ENCODE data around the gene NPAS2.

The NPAS2 gene

DNA sequence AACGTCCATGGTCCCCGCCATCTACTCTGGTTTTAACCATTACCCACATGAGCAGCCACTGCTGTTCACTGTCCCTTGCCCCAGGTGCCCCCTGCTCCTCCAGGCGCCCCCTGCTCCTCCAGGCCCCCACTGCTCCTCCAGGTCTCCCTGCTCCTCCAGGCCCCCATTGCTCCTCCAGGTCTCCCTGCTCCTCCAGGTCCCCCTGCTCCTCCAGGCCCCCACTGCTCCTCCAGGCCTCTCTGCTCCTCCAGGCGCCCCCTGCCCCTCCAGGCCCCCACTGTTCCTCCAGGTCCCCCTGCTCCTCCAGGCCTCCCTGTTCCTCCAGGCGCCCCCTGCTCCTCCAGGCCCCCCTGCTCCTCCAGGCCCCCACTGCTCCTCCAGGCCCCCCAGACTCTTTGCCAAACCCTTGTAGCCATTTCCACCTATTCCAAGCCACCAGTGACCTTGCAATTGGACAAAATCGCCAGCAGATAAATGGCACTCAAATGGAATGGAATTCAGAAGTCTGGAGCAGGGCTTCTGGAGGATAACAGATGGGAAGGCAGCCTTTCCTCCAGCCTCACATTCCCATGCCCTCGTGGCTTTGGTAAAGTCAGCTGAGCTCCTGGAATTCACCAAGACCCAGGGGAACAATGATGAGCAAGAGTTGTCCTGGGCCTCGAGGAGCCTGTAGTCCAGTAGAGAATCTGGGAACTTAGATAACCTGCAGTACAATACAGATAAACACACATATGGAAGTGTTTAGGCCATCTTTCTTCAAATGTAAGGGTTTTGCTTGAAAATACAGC lies 168.9 kb downstream of the NPAS2 start:
- DNase-seq (ENCODE audit: low read depth in 2 of 2): no peak

DNA sequence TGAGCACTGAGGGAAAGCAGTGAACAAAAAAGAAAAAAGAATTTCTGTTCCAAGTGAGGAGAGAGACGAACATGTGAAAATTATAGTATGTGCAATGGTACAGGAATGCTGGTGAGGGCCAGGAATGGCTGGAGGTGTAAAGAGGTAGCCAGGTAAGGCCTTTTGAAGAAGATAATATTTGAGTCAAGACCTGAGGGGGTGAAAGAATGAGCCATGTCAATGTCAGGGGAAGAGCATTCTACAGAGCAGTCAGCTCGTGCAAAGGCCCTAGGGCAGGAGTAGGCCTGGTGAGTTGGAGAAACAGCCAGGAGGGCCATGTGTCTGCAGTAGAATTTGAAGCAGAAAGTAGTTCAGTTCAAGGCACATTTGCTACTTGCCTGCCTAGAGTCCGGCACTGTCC lies 169.7 kb downstream of the NPAS2 start:
- no peak for DNase-seq (ENCODE audit: low read depth in 2 of 2)

DNA sequence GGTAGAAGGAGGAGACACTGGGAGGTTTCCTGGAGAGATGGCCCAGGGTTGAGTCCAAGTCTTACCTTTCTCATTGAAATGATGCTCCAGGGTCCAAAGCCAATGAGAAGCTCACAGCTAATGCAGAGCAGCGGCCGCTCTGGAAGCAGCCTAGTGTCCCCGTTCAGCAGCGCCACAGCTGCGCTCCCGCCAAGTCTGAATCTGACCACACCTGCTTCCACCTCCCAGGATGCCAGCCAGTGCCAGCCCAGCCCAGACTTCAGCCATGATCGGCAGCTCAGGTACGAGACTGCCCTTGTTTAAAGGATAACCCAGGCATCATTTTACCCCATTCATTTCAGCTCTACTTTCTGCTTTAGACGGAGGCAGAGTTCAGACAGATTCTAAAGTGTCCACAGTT lies 170.2 kb downstream of the NPAS2 start:
- no peak for DNase-seq (ENCODE audit: low read depth in 2 of 2)

DNA sequence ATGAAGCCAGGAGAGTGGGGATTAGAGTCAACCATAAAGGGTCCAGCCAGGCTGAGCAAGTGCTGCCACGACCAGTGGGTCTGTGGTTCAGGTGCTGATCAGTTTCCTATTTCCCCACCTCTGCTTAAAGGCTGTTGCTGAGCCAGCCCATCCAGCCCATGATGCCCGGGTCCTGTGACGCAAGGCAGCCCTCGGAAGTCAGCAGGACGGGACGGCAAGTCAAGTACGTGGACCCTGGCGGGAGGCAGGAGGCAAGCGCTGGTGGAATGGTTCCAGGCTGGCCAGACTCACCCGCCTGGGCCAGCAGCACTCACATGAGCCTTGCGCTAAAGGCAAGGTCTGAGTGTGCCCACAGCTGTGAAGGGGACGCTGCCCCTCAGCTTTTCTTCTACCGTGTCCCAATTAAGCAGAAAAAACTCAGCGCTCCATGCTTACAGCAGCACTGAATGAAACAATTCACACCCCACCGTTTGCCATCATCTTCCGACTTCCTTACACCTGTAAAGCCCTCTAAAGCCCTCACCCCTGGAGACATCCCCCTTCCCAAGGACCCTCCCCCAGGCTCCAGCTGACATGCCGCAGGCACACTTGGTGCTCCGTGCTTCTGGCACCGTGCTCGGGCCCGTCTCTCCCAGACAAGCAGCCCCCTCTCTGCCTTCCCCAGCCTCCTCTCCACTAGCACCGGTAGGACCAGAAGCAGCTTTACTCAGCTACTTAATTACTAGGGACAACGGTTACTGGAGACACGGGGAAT lies 170.9 kb downstream of the NPAS2 start:
- DNase-seq (ENCODE audit: low read depth in 2 of 2): no peak

DNA sequence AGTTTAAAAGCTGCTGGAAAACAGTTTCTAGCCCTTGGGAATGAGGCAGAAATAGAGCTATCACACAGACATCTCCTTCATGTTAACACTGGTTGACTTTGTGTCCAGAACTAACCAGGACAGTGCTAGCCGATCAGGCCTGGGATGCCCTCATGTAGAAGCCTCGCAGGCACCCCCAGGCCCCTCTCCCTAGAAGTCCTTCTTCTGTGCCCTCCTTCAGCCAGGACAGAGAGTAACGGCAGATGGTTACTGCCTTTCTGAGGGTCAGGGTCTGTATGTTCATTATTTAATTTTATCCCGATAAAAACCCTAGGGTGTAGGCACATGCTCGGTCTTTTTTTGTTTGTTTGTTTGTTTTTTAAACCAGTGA lies 171.4 kb downstream of the NPAS2 start:
- no peak for DNase-seq (ENCODE audit: low read depth in 2 of 2)

DNA sequence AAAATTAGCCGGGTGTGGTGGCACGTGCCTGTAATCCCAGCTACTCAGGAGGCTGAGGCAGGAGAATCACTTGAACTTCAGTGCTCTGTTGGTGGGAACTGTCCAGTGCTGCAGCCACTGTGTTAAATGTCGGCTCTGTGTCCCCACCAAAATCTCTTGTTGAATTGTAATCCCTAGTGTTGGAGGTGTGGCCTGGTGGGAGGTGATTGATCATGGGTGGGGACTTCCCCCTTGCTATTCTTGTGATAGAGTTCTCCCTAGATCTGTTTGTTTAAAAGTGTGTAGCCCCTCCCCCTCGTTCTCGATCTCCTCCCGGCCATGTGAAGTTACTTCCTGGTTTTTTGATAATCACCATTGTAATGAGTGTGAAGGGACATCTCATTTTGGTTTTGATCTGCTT lies 172.3 kb downstream of the NPAS2 start:
- no peak for DNase-seq (ENCODE audit: low read depth in 2 of 2)

DNA sequence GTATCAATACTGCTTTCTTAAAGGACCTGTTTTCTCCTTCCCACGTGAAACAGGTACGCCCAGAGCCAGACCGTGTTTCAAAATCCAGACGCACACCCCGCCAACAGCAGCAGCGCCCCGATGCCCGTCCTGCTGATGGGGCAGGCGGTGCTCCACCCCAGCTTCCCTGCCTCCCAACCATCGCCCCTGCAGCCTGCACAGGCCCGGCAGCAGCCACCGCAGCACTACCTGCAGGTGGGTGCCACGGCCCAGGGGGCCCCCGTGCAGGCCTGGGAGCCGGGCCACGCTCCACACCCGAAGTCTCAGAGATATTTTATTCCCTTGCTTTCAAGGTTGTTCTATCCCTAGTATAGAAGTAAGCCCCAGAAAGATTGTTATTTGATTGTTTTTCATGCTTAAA lies 173.4 kb downstream of the NPAS2 start:
- no peak for DNase-seq (ENCODE audit: low read depth in 2 of 2)

DNA sequence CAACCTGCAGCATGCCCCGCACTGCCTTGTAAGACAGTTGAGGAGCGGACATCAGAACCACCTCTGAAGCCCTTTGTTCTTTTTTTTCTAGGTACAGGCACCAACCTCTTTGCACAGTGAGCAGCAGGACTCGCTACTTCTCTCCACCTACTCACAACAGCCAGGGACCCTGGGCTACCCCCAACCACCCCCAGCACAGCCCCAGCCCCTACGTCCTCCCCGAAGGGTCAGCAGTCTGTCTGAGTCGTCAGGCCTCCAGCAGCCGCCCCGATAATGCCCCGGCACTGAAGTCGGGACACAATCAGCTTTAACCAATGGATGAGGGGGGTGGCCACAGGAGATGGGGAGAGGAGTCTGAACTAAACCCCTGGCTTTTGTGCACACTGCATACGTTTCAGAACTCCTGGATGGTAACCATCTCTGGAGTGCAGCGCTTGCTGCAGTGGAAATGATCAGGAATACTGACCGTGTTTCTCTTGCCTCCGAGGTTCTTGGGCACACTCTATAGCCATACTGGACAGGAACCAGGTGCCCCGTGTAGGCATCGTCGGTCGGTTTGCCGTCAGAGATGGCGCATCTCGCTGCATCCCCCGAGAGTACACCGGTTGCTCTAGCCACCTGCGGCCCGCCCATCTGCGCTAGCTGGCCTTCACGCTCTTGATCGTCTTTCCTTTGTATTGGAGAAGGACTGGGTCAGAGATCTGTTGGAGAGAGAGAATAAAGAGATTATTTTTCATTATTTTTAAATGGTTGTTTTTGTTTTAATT lies 175.6 kb downstream of the NPAS2 start:
- DNase-seq (ENCODE audit: low read depth in 2 of 2): no peak

DNA sequence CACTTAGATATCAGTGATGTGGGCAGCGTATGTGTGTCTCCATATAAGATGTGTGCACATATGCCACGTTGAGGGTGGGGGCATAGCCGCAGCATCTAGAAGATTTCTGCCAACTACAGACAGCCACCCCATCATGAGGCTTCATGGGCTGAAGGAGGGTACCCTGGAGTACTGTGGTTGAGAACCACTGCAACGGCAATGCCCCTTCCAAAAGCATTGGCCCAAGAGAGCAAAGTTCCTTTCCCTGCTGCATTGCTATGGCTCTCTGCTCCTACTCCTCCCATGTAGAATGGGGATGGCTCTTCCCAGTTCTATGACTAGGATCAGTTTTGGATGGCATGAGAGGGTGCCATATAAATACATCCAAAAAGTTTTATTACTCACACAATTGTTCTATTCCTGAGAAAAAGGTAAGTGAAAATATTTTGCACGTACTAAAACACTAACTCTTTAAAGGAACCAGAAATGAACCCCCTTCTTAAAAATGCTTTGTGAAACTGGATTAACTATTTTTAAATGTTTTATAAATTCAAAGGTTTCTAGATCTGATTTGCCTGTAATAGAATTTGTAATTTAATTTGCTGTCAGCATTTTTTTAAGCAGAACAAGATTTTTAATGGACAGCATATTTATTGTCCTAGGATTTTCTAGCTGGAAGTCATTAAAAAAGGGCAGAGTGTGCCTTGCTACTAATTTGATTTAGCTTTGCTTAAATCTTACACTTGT lies 177.7 kb downstream of the NPAS2 start:
- no peak for DNase-seq (ENCODE audit: low read depth in 2 of 2)

DNA sequence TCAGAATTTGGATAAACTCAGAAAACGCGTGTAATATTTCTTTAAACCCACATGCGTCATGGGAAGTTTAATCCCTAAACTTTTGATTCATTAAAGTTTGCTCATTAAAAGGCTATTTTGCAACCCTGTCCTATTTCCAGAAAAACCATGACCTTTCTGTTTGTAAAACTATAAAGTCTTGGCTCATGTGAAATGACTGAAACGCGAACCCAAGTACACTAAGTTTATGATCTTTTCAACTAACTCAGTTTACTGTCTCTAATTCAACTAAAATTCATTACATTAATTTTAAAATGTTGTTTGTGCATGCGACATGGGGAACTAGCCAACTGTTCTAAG lies 178.3 kb downstream of the NPAS2 start:
- DNase-seq (ENCODE audit: low read depth in 2 of 2): no peak

DNA sequence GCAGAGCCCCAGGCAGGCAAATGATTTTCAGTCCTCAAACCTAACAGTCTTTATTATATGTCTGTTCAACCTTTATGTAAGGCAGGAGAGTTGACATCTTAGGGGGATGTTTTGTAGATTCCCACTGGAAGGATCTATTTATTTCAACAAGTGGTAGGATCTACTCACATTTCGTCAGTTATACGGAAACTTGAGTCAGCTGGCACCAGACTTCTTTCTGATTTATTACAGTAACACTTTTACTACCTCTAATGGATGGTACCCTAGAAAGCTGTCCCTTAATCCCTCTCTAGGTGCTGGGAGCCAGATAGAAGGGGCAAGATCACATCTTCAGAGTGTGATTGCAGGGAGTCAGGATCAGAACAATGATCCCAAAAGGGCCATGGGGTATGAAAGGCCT lies 180.1 kb downstream of the NPAS2 start:
- DNase-seq (ENCODE audit: low read depth in 2 of 2): no peak

DNA sequence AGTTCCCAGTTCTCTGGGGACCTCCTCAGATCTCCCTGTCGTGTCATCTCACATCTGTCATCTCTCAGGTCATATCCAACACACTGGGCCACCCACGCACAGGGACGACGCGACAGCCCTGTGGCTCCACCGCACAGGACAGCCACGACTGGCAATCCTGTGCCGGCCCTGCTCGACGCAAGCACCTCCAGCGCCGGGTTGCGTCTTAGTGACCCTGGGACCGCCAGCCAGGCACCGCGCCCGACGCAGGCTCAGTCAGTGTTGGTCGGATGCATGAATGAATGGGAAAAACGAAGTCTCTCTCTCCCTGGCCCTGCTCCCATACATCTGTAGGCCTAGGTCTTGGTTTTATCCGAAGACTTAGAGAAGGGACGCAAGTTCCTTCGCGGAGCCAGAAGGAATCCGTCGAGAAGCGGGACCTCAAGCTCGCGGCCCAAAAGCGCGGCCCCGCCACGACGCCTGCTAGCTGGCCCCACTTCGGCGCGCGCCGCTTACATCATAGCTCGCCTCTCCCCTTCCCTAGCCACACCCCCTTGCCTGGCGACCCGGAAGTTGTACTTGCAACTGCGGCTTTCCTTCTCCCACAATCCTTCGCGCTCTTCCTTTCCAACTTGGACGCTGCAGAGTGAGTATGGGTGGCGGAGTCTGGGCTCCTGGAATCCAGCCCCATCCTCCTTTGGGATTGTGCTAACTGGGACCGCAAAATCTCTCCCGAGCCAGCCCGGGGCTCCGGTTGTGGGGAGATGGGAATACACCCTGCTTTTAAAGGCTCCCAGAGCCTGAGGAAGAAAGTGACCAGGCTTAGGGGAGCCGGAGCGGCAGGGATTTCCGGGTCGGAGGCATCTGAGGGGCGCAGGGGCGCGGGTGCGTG lies 182.0 kb downstream of the NPAS2 start, which contains the start of gene RPL31:
RPL31 (plus strand) TSS at position 599 of the 871 bp plus-strand sequence. CDS start 413 bp downstream, outside the sequence.
- peak; percentile 92 to 96 for DNase-seq (ENCODE audit: low read depth in 2 of 2)

DNA sequence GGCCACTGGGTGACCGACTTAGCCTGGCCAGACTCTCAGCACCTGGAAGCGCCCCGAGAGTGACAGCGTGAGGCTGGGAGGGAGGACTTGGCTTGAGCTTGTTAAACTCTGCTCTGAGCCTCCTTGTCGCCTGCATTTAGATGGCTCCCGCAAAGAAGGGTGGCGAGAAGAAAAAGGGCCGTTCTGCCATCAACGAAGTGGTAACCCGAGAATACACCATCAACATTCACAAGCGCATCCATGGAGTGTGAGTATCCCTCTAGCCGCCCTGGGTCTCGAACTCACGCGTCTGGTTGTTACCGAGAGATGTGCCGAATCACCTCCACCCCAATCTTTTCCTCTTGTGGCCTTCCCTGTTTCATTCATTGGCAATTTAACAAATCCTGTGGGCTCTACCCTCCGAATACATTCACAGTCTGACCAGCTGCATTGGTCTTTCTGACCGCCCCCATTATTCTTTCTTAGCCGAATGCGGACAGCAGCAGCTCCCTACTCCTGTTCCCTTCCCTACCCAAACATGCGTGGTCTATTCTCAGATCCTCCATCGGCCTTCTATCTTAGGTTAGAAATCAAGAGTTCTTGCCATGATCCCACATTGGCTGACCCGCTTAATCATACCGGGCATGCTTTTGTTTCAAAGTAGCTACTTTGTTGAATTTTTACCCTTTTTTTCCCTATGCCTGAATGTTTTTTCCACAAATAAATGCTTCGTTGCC lies 182.8 kb downstream of the NPAS2 start:
- no peak for DNase-seq (ENCODE audit: low read depth in 2 of 2)

DNA sequence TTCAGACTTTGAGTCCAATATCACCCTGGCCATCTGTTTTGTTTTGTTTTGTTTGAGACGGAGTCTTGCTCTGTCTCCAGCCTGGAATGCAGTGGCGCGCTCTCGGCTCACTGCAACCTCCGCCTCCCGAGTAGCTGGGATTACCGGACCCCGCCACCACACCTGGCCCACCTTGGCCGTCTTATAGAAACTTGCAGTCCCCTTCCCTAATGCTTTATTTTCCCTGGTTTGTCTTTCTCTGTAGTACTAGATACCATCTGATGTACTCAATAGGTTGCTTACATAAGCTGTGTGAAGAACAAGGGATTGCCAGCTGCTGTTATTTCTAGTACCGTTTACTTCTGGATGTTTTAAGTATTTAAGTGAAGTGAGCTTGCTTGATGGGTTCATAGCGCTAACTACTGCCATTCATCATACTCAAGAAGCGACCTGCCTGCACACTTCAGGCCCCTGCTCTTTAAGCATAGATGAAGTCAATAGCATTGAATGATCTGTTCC lies 183.4 kb downstream of the NPAS2 start:
- no peak for DNase-seq (ENCODE audit: low read depth in 2 of 2)

DNA sequence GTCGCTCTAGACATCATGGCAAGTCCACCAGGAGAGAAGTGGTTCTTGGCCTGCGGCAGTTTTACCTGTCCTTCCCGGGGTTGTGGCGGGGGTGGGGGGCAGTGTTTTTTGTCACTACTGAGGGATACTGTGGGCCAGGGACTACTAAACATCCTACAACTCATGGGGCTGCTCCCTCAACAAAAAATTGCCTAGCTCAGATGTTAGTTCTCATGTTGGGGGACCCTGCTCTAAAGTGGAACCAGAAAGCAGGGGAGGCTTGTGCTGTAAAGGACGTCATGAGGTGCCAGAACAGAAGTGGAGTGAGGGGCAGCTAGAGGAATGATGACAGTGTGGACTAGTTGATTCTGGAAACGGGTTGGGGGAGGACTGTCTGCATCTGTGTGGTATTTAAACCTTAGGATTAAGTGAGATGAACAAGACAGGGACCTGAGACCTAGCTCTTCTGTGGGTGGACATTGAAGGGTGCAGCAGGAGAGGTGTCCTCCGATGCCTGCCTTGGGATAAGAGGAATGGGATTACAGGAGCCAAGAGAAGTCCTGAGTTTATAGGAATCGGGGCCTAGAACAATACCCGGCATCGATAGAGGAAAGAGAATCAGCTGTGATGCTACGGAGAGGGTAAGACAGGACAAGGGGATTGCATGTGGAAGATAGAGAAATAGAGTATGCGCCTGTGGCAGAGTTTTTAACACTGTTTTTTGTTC lies 184.8 kb downstream of the NPAS2 start:
- DNase-seq (ENCODE audit: low read depth in 2 of 2): no peak

DNA sequence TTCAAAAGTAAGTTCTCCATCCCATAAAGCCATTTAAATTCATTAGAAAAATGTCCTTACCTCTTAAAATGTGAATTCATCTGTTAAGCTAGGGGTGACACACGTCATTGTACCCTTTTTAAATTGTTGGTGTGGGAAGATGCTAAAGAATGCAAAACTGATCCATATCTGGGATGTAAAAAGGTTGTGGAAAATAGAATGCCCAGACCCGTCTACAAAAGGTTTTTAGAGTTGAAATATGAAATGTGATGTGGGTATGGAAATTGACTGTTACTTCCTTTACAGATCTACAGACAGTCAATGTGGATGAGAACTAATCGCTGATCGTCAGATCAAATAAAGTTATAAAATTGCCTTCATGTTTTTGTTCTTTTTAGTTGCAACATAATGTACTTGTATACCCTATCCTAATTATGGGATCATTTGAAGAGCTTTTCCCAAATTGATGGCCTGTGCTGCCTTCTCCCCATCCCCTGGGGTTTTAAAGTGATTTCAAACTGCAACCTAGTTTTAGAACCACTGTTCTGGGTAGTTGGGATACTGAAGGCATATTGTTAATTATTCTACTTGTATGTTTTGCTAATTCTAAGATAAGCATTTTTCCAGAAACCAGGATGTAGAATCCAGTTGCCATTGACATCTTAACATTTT lies 186.3 kb downstream of the NPAS2 start:
- DNase-seq (ENCODE audit: low read depth in 2 of 2): no peak

DNA sequence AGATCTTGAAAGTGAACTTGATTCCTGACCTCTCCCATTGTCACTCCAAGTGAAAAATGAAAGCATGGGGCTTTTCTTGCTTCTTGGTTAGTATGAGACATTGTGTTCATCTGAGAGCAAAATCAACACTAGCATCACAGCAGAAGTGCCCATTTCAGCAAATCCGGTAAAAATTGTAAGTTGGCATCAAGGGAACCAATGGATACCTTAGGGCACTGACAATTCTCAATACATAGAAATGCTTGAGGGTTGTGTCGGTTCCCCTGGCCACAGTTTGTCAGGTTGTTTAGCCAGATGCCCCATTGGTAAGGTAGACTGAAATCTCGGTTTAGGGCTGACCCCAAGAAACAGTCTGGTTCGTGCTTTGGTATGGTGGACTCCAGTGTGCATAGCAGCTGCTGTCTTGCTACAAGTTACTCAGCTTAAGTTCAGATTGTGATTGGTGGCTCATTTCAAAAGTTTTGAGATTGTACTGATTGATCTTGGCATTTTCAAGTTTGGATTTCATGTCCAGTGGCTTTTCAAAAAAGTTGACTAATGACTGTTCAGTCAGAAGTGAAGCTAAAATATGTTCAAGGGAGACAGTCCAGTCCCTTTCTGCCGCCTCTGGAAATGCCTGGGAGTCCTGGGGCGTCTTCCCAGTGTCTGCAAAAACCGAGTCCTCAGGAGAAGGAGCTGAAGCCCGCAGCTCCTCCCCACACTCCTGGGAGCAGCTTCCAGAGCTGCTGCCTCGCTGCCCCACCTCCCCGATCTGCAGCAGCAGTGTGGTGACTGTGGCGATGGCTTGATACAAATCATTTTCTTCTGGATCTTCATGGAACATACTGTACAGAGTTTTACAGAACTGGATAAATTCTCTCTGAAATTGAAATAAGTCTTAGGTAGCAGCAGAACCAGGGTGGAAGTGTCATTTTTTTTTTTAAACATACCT lies 187.7 kb downstream of the NPAS2 start:
- DNase-seq (ENCODE audit: low read depth in 2 of 2): no peak

DNA sequence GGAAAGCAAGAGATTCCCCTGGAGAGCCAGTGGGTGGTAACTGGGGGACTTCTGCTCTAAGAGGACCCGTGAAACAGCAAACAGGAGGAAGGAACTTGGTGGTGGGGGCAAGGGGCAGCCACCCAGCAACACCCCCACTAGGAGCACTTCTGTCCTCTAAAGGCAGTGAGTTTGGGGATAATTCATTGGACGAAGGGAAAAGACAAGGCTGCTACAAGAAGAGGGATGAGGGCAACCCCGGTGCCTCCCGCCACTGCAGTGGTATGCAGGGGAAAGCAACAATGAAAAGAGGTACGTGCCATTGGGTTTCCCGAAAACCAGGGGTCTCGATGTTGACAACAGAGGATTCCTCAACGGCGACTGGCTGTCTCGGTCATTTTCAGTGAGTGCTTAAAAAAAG lies 191.2 kb downstream of the NPAS2 start:
- DNase-seq (ENCODE audit: low read depth in 2 of 2): no peak
